T-helper 17 cell (primary cell): ENCODE data around the gene BCAN. TPM values are rescaled to one million over a fixed set of nuclear protein-coding genes. Genes with fewer than 3 reads are reported as not detected.

ENCODE experiments used
- total RNA-seq, 4 donors: library from RNA in 2 of 4; stranded (reverse) in 2 of 4; gene quantifications; one replicate each; pipeline ENCODE4 v1.2.3 and lab custom pipeline; 2022 to 2026

Gene BCAN
- total RNA-seq, 2 donors from 2014 or later: not detected

Other genes with a start within 250 kb of the BCAN start
- 100 to 1,000 TPM; 142 to 157 TPM for gene MEF2D, start 141.3 kb upstream of the BCAN start, total RNA-seq
- gene IQGAP3, start 69.6 kb upstream of the BCAN start, total RNA-seq: not detected
- gene TTC24, start 62.4 kb upstream of the BCAN start, total RNA-seq: under 1 TPM in 1 of 2 donors, not detected in 1; 0.94 TPM
- 10 to 100 TPM; 27.5 to 32.0 TPM for gene NAXE, start 50.3 kb upstream of the BCAN start, total RNA-seq
- gene GPATCH4, start 40.6 kb upstream of the BCAN start, total RNA-seq: 10 to 100 TPM; 39.2 to 39.6 TPM
- gene HAPLN2, start 22.7 kb upstream of the BCAN start, total RNA-seq: under 1 TPM in 1 of 2 donors, not detected in 1; 0.35 TPM
- not detected for gene NES, start 35.3 kb downstream of the BCAN start, total RNA-seq
- 1 to 10 TPM; 1.5 to 4.5 TPM for gene CRABP2, start 63.5 kb downstream of the BCAN start, total RNA-seq
- 10 to 100 TPM; 13.1 to 21.6 TPM for gene METTL25B, start 86.4 kb downstream of the BCAN start, total RNA-seq
- 10 to 100 TPM; 41.4 to 54.2 TPM for gene ISG20L2, start 86.6 kb downstream of the BCAN start, total RNA-seq
- 10 to 100 TPM; 18.7 to 25.1 TPM for gene MRPL24, start 99.0 kb downstream of the BCAN start, total RNA-seq
- gene HDGF, start 109.6 kb downstream of the BCAN start, total RNA-seq: 100 to 1,000 TPM in 1 of 2 donors, 10 to 100 TPM in 1; 75.3 to 100 TPM
- 10 to 100 TPM; 51.0 to 82.4 TPM for gene PRCC, start 125.4 kb downstream of the BCAN start, total RNA-seq
- 100 to 1,000 TPM; 129 to 137 TPM for gene SH2D2A, start 174.7 kb downstream of the BCAN start, total RNA-seq
- not detected for gene INSRR, start 217.0 kb downstream of the BCAN start, total RNA-seq
- gene NTRK1, start 218.7 kb downstream of the BCAN start, total RNA-seq: under 1 TPM; 0.34 to 0.67 TPM